ENCODE results near the gene WWOX.
"Not testable (repeated sequence)": the region's sequence is repeated elsewhere in the genome, so short reads cannot be mapped to it uniquely, and the experiment has no call there.

WWOX gene

DNA sequence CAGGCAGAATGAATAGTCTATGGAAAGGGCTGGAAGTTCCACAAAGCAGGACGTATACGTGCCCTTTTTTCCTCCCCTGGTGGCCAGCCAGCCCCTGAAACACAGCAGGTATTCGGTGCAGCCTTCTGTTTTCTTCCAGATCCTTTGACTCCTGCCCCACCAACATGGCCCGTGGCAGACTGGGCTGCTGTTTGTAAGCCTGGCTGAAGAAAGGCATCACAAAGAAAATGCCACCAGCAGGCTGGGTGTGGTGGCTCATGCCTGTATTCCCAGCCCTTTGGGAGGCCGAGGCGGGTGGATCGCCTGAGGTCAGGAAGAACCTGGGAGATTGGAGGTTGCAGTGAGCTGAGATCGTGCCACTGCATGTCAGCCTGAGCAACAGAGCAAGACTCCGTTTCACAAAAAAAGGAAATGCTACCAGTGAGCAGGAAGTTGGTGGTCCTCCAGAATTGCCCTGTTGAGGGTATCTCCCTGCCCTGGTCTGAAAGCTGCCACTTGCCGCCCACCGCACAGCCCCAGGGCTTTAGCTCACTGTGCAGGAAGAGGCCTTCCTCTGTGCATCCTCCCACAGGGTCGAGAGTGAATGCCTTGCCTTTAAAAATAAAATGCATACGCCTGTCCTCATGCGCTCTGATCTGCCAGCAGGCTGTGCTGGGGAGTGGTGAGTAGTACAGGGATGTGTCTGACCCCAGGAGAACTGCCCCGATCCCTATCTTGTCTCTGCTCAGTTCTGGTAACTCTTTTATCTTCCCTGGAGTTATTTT, 913.4 kb downstream of the WWOX start:
- no peak for DNase-seq

DNA sequence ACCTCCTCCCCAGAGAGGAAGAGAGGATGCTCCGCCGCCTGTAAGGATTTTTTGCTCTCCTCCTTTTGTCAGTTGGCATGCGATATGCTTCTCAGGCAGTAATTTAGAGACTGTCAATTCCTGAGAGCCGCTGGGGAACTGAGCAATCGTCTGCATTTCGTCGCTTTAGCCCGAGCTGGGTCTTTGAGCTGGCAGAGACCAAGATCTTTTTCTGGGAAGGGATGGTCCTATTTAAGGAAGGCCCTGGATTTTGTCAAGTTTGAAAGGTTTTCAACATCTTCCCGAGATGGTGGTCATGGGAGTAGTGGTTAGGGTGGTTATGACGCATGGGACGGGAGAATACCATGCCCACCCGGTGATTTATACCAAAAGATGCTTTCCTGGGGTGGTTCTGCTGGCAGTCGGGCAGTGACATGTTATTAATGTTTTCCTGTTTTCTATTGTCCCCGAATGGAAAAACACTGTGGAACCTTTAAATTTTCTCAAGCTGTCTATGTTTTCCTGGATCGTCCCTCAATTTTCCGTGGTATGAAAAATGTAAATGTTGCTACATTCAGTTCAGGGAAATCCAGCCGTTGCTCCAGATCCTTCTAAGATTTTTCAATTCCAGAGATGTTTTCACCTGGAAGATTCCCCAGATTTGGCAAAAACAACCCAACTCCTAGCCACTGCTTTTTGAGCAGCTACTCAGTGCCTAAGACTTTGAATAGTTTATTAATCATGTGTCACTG, 914.6 kb downstream of the WWOX start:
- DNase-seq, result no peak

DNA sequence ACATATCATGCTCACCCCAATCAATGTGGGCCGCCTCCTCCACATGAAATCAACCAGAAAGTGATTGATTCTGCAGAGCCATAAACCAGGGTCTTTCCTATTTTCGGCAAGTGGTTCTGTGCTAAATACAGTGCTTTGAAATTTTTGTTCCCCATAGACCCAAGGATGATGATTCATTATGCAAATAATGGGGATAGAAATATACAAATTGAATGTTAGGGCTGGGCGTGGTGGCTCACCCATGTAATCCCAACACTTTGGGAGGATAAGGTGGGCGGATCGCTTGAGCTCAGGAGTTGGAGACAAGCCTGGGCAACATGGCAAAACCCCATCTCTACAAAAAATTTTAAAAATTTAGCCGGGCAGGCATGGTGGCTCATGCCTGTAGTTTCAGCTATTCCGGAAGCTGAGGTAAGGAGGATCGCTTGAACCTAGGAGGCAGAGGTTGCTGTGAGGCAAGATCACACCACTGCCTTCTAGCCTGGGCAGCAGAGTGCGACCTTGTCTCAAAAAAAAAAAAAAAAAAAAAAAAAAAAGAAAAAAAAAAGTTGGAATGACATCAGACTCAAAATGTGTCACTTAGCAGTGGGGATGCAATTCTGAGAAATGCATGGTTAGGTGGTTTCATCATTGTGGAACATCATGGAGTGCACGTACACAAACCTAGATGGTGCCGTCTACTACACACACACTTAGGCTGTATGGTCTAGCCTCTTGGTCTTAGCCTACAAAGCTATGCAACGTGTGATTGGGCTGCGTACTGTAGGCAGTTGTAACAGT, 919.4 kb downstream of the WWOX start:
- DNase-seq, result no peak

DNA sequence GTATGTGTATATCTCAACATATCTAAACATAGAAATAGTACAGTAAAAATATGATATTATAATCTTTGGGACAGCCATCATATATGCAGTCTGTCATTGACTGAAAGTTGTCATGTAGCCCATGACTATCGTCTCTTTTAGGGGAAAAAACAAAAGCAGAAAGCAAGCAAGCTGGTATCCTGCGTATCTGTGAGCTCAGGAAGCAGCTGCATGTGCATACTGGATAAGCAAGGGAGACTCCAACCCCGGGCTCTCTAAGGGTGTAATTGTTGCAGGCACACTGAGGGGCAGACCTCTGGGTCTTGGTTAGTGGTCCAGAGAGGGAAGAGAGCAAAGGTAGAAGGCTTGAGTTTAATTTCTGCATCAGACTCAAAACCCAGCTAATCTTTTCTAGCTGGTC, 920.0 kb downstream of the WWOX start:
- DNase-seq, result no peak

DNA sequence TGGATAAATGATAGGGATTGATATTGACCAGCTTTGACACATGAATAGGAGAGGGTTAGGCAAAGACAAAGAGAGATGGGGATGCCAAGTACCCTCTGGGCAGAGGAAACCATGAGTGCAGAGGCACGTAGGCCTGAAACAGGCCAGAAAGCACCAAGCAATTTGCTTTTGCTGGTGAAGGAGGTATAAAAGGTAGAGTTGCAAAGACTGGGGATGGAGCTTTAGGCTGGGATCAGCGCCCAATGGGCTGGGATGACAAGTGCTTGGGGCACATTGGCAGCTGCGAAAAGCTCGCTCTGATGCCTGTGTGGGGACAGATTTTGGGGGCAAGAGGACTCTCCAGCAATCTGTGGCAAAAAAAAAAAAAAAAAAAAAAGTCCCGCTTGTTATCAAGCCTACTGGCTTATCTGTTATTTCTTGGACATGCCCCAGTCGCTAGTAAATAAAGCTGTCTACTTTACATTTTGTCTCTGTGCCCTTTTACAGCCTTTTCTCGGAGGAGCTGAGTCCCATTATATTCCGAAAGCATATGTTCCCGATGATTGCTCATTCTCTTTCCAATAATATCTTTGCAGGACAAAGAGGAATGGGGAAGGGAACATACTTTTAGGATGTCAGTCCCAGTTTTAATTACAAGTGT, 922.7 kb downstream of the WWOX start:
- DNase-seq, result no peak

DNA sequence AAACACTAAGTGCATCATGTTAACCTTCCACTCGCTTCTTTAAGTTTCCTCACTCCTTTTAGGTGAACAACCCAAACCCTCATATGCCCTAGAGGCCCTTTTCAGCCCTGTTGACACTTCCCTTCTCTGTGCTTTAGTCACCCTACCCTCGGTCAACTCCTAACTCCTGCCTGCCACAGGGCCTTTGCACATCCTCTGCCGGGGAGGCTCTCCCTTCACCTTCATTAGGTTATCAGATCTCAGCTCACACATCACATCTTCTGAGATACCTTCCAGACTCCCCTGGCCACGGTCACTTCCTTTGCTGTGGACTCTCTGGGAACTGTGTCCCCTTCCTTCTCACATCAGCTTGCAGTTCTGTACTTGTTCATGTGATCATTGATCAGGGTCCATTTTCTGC, 926.7 kb downstream of the WWOX start:
- no peak for DNase-seq

DNA sequence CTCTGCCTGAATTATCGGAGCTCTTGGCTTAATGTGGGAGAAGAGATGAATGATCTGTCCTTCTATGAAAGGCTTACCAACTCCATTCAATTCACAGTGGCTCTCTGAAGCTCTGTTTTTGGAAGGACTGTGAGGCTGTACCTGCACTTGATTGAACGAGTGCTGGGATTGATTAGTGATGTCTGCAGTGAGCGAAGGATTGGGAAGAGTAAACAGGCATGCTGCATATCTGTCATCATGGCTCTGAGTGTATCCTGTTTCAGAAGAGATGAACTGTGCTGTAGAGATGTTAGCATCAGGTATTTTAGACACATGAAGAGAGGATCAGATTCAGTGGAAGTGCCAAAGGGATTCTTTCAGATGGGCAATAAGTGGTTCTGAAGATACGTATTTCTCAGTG, 937.1 kb downstream of the WWOX start:
- no peak for DNase-seq

DNA sequence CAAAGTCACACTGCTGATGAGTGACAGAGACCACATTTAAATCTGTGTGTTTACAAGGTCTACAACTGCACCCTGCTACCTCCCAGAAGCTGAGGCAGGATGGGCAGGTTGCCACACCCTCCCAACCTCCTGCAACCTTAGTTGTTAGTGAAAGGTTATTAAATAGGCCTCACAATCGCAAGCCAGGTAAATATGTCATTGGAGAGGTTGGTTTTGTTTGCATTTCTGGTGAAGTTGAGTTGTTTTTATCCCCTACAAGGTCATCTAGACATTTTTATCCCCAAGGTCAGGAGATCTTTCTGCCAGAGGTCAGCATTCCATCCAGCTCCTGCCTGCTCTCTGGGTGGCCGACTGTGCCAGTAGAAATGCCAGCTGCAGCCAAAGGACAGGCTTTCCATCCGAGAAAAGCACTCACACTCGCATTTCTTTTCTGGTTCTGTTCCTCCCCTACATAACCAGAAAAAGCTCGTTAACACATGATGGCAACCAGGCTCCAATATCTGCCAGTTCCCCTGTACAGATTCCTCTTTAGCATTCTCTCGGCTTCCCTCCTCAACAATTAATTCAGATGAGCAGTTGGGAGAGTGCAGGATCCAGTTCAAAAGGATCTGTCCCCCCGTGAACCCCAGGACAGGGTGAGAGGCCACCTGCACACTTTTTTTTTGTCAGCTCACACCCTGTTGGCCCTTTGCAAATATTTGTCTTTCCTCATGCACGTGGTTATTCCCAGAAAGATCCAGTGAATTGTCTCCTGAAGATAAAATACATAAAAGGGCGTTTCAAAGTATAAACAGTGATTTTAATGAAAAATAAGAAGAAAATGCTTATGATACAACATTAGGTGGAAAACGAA, 938.3 kb downstream of the WWOX start:
- DNase-seq, result no peak

DNA sequence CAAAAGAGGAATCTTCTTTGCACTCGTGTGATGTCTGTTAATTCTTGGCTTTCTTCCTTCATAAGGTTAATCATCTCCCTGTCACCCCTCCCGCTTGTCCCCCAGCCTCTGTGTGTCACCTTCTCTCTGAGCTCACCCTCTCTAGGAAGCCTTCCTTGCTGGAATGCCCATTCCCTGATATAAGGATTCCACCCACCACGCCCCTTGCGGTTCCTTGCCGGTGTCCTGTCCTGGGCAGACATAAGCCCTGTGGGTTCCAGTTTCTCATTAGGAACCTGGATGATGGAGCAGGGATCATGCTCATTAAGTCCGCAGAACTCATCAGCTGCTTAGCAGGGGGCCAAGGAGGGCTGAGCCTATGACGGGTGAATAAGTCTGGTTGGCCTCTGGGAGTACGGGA, 941.8 kb downstream of the WWOX start:
- DNase-seq, result no peak

DNA sequence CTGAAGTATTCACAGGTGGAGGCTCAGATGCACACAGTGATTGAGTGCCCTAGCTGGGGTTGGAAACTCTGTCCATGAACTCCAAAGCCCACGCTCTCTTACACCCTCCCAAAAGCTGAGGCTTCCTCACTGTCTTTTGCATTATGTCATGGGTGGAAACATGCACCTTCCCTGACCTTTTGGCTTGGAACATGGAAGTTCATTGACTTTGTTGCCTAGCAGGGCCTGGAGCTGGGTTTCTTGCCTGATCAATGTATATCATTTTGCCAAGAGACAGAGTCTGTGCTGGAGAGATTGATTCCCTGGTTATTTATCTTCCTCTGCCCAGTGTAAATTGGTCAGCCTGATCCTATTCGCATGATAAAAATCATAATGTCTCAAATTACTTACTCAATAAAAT, 942.7 kb downstream of the WWOX start:
- DNase-seq, result no peak

DNA sequence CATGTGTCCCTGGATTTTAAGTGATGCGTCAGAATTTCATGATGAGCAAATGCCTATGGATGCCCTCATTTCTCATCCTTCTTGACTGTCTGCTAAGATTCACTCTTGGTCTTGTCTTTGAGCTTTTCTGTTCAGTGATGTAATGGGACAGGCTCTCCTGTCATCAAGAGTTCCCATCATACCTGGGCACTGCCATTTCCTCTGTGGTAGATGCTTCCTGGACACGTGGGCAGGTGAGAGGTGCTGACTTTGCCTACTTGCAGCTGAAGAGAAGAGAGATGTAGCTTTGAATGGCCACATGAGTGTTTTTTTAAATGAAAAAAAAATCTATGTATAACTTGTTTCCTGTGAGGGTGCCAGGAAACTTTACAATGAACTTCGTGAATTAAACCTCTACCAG, 943.4 kb downstream of the WWOX start:
- DNase-seq, result no peak

DNA sequence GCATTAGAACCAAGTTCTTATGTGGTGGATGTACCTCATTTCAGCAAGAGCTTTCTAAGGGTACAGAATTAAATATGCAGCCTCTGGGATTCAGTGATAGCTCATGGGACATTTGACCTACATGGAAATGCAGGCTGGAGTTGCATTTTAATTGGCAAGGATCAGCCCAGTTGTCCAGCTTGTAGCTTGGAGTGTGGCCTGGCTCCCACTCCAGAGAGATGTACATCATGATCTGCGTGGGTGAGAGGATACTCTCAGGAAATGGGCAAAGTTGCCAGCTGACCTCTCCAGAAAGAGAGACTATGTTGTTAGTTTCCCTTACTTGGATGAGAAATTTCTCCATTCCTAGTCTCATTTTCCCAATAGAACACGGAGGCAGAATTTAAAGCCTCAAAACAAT, 945.7 kb downstream of the WWOX start:
- no peak for DNase-seq

DNA sequence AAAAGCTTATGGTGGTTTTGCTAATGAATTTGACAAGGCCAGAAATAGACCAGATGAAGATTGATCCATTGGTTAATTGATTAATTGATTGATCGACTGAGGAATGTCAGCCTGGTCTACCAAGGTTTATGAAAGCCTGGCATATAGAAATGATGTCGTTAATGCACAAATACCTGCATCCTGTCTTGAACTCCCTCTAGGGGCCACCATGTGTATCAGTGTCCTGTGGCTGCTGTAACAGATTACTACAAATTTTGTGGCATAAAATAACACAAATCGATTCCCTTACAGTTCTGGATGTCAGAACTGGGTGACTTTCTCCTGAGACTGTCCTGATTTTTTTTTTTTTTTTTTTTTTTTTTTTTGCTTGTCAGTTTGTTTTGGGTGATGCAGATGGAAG, 947.9 kb downstream of the WWOX start:
- DNase-seq, result no peak

DNA sequence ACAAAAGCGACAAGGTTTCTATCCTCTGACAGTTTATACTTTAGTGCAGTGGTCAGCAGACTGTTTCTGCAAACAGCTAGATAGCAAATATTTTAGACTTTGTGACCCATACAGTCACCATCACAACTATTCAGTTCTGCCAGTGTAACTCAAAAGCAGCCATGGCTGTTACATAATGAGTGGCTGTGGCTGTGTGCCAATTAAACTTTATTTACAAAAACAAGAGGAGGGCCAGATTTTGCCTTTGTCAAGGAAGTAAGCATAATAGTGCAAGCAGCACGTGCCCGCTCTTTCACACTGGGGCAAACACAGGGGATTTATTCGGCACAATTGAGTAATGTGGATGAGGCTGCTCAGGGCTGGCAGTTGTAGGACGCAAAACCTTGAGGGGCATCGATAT, 949.6 kb downstream of the WWOX start:
- no peak for DNase-seq

DNA sequence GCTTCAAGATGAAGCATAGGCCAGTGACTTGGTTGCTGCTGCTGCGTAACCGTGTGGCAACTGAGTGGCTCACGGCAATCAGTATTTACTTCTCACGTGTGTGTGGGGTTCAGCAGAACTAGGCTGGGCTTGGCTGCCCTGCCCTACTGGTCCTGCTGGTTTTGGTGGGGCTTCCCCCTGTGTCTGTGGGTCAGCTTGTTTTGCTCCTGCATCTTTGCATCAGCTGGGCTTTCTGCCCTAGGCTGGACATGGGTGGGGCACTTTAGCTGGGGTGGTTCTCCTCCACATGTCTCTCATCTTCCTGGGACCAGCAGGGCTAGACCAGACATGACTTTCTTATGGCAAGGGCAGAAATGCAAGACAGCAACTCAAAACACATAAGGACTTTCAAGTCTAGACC, 950.6 kb downstream of the WWOX start:
- no peak for DNase-seq

DNA sequence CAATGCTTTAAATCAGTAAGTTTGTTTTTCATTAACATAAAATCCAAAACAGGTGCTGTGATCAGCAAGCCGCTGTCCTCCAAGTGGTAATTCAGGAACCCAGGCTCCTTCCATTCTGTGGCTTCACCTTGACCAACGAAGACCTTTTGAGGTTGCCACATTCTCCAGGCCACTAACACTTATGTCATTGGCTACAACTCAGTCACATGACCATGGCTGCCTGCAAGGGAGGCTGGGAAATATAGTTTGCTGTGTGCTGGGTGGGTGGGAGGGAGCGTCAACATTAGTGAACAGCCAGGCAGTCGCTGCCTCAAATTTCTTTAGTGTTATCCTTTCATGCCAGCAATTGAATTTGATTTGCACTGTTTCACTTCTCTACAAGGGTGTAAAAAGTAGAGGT, 951.9 kb downstream of the WWOX start:
- no peak for DNase-seq

DNA sequence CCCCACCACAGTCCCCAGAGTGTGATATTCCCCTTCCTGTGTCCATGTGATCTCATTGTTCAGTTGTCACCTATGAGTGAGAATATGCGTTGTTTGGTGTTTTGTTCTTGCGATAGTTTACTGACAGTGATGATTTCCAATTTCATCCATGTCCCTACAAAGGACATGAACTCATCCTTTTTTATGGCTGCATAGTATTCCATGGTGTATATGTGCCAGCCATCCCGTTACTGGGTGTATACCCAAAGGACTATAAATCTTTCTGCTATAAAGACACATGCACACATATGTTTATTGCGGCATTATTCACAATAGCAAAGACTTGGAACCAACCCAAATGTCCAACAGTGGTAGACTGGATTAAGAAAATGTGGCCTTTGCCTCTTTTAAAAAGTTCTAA, 952.7 kb downstream of the WWOX start:
- DNase-seq, result not testable (repeated sequence)

DNA sequence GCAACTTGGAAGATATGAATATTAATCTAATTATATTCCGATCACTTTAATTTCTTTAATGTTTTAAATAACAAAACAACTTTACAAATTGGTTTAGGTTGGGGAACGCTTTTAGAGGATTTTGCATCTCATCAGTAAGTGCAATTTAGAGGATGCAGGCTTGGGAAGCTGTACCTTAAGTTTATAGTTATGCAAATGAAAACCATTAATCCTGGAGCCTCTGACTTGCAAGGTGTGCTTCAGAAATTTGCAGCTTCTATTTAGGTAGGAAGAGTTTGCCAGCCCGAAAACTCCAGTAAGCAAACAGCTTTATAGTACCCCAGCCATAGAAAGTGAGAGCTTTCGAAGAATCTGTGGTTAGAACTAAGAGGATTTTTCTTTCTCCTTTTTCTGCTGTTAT, 954.1 kb downstream of the WWOX start:
- DNase-seq, result no peak

DNA sequence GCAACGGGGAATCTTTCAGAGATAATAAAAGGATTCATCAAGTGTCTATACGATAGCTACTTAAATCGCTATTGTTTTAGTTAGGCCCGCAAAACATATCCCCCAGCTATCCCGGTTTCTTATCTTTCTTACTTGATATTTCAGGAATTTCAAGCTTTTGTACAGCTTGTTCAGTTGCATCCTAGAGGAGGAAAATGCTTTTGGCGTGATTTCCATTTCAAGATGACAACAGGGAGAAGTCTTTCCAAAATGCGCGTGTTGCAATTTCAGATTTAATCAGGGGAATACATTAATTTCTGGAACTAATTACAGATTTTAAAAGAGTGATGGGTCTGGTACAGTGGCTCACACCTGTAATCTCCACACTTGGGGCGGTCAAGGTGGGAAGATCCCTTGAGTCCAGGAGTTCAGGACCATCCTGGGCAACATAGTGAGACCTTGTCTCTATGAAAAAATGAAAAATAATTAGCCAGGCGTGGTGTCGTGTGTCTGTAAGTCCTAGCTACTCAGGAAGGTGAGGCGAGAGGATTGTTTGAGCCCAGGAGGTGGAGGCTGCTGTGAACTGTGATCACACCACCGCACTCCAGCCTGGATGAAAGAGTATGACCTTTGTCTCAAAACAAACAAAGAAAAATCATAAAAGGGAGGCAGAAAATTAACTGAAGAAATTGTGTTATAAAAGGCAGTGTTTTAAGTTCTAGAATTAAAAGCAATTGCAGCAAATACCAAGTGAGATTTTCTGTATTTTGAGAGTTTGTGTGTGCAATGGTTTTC, 954.9 kb downstream of the WWOX start:
- no peak for DNase-seq

DNA sequence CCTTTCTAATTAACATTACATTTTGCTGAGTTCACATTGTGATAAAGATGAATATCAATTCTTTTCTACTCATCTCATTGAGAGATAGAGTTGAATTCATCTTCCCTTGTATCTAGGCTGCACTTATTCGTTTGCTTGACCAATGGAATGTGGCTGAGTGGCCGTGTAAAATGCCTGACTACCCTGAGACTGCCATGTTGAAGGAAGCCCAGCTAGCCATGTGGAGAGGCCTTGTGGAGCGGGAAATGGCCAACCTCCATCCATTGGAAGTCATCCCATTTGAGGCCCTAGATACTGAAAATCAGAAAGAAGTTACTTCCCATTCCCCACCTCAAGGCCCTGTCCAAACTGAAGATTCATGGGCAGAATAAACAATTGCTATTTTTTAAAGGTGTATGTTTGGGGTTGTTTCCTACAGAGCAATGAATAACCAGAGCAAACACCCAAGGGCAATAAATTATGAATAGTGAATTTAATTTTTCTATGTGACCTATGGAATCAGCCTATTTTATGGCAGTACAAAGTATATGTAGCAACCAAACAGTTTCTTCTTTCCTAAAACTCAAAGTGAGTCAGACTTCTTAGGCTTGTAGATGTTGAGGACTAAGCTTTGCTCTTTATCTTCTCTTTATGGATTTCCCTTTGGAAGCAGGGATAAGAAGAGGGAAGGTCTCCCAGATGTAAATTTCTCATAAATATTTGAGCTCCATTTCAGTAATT, 956.0 kb downstream of the WWOX start:
- no peak for DNase-seq

DNA sequence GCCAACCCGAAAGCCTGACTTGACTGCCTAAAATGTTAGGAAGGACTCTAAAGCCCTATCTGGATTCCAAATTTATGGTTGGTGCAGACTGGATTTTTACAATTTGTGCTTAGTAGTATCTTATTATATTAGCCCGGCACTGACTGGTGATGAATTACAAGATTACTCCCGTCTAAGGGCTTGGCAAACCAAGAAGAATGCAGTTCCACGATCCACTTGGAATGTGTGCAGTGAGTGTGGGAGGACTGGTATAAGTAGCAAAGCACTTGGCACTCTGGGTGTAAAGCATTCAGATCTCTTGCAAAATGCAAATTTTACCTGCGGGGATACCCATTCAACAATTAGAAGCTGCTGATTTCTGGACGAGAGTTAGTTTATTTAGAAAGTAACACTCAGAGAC, 961.7 kb downstream of the WWOX start:
- no peak for DNase-seq

All from NK-92 treated with Interleukin-12 subunit alpha and Interleukin-12 subunit beta, amount 100 ng/mL, for 24 hours (cell line).